HUES48 (cell line): ENCODE data around the gene TPSG1.
"Not testable (repeated sequence)": the region's sequence is repeated elsewhere in the genome, so short reads cannot be mapped to it uniquely, and the experiment has no call there.

Experiments
- H3K27ac ChIP-seq: one replicate; pipeline ENCODE4 v1.7.0; 2013; ENCODE audit warnings: low read depth, low read length, inconsistent platforms
- H3K27me3 ChIP-seq: 2 replicates; pipeline ENCODE4 v1.6.1; 2013; ENCODE audit warnings: mild to moderate bottlenecking, low read length; ENCODE audit not compliant: control insufficient read depth, insufficient read depth
- H3K36me3 ChIP-seq: 2 replicates; pipeline ENCODE4 v1.6.1; 2013; ENCODE audit warnings: low read length; ENCODE audit not compliant: control insufficient read depth, insufficient read depth
- H3K4me1 ChIP-seq: 2 replicates; pipeline ENCODE4 v1.6.1; 2013; ENCODE audit warnings: mild to moderate bottlenecking, low read length; ENCODE audit not compliant: control insufficient read depth, insufficient read depth
- H3K4me3 ChIP-seq: 2 replicates; pipeline ENCODE4 v1.5.1; 2013; ENCODE audit warnings: mild to moderate bottlenecking, low read depth, low read length
- H3K9ac ChIP-seq: 2 replicates; pipeline ENCODE4 v1.6.1; 2013; ENCODE audit warnings: mild to moderate bottlenecking, low read depth, low read length, moderate library complexity
- H3K9me3 ChIP-seq: 2 replicates; pipeline ENCODE4 v1.6.1; 2013; ENCODE audit warnings: low read length; ENCODE audit not compliant: control insufficient read depth, insufficient read depth

Gene TPSG1

DNA sequence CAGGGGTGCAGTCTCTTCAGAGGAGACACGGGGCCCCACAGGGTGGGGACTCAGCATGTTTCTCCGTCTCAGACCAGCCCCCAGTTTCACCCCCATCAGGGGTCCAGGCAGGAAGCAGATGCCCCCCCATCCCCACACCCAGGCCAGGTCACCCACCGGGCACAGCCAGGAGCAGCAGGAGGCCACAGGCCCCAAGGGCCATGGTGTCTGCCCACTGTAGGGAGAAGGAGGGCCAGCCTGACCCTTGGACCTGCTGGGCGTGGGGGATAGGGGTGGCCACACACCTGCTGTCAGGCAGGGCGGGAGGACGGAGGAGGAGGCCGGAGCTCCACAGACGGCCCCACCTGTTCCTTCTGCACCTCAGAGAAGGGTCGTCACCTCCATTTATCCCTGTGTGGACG, at the start of gene TPSG1:
Gene TPSG1, minus strand, starts transcription at position 218 of the 401 bp plus-strand sequence. Its CDS starts 16 bp downstream, at position 202.
- H3K36me3 ChIP-seq: peaks cover 7% of the 10 kb centered on the region
- no peak within 1 kb of the TSS for H3K4me3 ChIP-seq
- H3K27me3 ChIP-seq: no peaks in the 10 kb centered on the region
- H3K27ac ChIP-seq: no peak within 1 kb of the TSS
- H3K9me3 ChIP-seq: no peaks in the 10 kb centered on the region
- H3K4me1 ChIP-seq: no peaks in the 10 kb centered on the region
- H3K9ac ChIP-seq: no peak within 1 kb of the TSS

DNA sequence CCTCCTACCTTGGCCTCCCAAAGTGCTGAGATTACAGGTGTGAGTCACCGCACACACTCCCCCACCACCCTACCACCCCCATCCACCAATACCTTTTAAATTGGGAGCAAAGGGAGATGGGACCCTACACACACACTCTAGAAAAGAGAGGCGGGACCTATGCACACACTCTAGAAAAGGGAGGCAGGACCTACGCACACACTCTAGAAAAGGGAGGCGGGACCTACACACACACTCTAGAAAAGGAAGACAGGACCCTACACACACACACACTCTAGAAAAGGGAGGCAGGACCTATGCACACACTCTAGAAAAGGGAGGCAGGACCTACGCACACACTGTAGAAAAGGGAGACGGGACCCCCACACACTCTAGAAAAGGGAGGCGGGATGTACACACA, 49.7 kb upstream of the TPSG1 start:
- H3K9ac ChIP-seq: no peak overlapping the region
- H3K27ac ChIP-seq: no peak overlapping the region
- no peaks in the 10 kb centered on the region for H3K27me3 ChIP-seq
- no peak overlapping the region for H3K4me3 ChIP-seq
- H3K9me3 ChIP-seq: no peaks in the 10 kb centered on the region
- no peaks in the 10 kb centered on the region for H3K36me3 ChIP-seq
- H3K4me1 ChIP-seq: peaks cover 11% of the 10 kb centered on the region; the same call in 1 of the 2 replicates

DNA sequence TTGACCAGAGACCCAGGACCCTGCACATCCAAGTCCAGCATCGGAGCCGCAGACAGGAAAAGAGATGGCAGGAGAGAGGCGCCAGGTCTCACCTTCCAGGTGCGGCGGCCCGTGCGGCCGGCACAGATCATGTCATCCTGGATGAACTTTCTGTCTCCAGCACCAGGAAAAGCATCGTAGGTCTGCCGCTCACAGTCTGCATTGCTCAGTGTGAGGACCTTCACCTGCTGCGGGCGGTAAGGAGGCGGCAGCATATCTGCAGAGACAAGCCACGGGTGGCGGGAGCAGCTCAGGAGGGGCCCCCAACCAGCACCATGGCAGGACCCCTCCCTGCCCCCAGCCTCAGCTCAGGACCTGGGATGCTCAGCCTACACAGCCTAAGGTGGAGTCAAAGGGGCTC, 48.7 kb upstream of the TPSG1 start:
- H3K9ac ChIP-seq: no peak overlapping the region
- H3K9me3 ChIP-seq: no peaks in the 10 kb centered on the region
- peaks cover 9% of the 10 kb centered on the region; the same call in 1 of the 2 replicates for H3K4me1 ChIP-seq
- H3K27me3 ChIP-seq: no peaks in the 10 kb centered on the region
- H3K36me3 ChIP-seq: no peaks in the 10 kb centered on the region
- no peak overlapping the region for H3K27ac ChIP-seq
- H3K4me3 ChIP-seq: no peak overlapping the region

DNA sequence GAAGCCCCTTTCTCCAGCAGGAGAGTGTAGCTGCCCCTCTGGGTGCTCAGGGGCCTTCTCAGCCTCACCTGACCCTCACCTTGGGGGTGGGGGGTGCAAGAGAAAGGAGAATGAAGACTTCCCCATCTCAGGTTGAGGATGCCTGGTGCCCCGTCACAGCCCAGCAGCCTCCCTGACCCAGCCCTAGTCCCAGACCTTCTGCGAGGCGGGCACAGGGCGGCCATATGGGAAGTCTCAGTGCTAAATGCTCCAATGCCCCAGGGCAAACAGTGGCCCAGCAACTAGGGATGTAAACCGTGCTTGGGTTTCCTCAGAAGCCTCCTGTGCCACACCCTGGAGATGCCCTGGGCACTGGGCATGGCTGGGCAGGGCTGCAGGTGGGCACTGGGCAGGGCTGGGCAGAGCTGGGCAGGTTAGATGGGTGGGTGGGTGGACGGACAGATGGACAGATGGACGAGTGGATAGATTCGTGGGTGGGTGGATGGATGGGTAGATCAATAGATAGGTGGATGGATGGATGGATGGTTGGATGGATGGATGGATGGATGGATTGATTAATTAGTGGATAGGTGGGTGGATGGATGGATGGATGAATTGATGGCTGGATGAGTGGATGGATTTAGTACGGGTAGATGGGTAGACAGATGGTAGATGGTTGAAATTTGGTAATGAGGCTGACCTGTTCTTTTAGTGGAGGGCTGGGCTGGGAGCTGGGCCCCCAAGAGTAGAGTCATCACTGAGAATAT, 47.6 kb upstream of the TPSG1 start:
- no peak overlapping the region for H3K9ac ChIP-seq
- no peaks in the 10 kb centered on the region for H3K27me3 ChIP-seq
- H3K4me1 ChIP-seq: 0 out of 2 replicates have a peak, but pooled peaks cover under 1% of the 10 kb centered on the region
- no peak overlapping the region for H3K4me3 ChIP-seq
- H3K36me3 ChIP-seq: no peaks in the 10 kb centered on the region
- no peaks in the 10 kb centered on the region for H3K9me3 ChIP-seq
- H3K27ac ChIP-seq: no peak overlapping the region

DNA sequence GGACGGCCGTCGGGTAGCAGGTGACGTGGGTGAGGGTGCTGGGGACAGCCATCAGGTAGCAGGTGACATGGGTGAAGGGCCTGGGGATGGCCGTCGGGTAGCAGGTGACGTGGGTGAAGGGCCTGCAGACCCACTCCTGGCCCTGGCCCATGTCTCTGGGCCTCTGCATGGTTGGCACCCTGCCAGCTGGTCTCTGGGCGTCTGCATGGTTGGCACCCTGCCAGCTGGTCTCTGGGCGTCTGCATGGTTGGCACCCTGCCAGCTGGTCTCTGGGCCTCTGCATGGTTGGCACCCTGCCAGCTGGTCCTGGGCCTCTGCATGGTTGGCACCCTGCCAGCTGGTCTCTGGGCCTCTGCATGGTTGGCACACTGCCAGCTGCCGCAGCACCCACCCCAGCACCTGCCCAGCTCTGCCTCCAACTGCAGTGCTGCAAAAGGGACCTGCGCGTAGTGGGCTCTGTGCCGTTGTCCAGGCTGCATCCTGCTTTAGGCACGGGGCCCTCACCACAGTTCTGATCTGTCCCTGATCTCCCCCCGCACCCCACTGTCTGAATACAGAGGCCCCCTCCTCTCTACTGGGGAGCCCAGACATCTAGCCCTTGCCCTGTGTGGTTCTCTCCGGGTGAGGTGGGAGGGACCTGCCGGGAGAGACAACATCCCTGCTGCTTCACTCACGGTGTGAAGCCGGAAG, 46.8 kb upstream of the TPSG1 start:
- not testable (repeated sequence) for H3K4me3 ChIP-seq, H3K27ac ChIP-seq, H3K27me3 ChIP-seq, H3K9me3 ChIP-seq, H3K9ac ChIP-seq, H3K4me1 ChIP-seq, H3K36me3 ChIP-seq

DNA sequence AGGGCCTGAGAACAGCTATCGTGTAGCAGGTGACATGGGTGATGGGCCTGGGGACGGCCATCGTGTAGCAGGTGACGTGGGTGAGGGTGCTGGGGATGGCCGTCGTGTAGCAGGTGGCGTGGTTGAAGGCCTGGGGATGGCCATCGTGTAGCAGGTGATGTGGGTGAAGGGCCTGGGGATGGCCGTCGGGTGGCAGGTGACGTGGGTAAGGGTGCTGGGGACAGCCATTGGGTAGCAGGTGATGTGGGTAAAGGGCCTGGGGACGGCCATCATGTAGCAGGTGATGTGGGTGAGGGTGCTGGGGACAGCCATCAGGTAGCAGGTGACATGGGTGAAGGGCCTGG, 46.3 kb upstream of the TPSG1 start:
- Histone ChIP-seq H3K27ac (no peak overlapping the region), H3K27me3 (no peaks in the 10 kb centered on the region)

DNA sequence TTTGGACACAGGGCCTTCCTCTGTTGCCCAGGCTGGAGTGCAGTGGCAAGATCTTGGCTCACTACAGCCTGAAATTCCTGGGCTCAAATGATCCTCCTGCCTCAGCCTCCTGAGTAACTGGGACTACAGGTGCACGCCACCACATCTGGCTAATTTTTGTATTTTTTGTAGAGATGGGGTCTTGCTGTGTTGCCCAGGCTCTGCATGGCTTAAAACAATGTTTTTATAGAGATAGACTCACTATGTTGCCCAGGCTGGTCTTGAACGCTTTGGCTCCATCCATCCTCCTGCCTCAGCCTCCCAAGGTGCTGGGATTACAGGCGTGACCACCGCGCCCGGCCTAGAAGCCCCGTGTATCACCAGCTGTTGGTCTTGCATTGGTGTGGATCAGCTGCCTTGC, 44.4 kb upstream of the TPSG1 start:
- H3K27ac ChIP-seq, H3K9ac ChIP-seq, H3K27me3 ChIP-seq, H3K4me1 ChIP-seq, H3K36me3 ChIP-seq, H3K9me3 ChIP-seq, H3K4me3 ChIP-seq: not testable (repeated sequence)

More for the DNA sequence above, 46.3 kb upstream of the TPSG1 start:
- Histone ChIP-seq H3K4me1 (no peaks in the 10 kb centered on the region), H3K36me3 (no peaks in the 10 kb centered on the region), H3K9me3 (no peaks in the 10 kb centered on the region), H3K9ac (no peak overlapping the region), H3K4me3 (no peak overlapping the region)

DNA sequence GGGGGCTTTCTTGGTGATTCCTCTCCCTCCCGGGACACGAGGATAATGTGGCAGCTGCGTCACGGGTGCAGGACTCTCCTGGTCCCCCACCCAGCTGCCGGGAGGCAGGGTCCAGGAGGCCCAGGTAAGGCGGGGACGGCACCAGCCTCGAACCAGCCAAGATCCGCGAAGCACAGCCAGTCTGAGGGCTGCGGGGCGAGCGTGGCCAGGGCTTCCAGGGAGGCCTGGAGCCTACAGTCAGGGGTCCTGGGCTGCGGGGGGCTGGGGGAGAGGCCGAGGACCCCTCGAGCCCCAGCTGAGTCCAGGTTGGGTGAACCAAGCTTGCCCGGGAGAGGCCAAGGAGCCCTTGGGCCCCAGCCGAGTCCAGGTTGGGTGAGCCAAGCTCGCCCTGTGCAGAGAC, 40.8 kb upstream of the TPSG1 start:
- Histone ChIP-seq H3K27me3 (peaks cover 7% of the 10 kb centered on the region; the same call in 1 of the 2 replicates), H3K27ac (no peak overlapping the region)

DNA sequence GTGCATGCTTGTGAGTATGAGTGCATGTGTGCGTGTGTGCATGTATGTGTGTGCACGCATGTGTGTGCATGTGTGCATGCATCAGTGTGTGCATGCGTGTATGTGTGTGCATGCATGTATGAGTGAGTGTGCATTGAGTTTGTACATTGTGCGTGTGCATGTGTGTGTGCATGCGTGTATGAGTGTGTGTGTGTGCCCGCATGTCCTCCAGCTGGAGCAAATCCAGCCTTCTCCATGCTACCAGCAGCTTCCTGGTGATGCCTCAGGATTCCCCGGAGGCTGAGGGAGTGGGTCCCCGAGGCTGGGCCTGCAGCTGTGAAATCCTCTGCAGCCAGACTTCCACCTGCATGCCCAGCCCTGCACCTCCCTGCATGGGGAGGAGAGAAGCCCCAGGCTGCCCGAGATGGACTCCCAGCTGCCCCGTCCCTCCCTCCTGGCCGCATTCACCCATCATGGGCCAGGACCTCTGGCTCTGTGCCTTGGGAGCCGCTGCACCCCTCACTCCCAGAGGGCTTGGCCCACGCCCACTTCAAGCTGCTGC, 40.1 kb upstream of the TPSG1 start:
- Histone ChIP-seq H3K9ac (no peak overlapping the region), H3K4me1 (no peaks in the 10 kb centered on the region; the same call in 1 of the 2 replicates), H3K9me3 (no peaks in the 10 kb centered on the region), H3K36me3 (no peaks in the 10 kb centered on the region), H3K27me3 (peaks cover 11% of the 10 kb centered on the region; the same call in 1 of the 2 replicates), H3K4me3 (no peak overlapping the region), H3K27ac (no peak overlapping the region)

More for the DNA sequence above, 40.8 kb upstream of the TPSG1 start:
- H3K4me3 ChIP-seq: no peak overlapping the region
- no peaks in the 10 kb centered on the region for H3K4me1 ChIP-seq
- H3K9ac ChIP-seq: no peak overlapping the region
- no peaks in the 10 kb centered on the region for H3K9me3 ChIP-seq
- H3K36me3 ChIP-seq: no peaks in the 10 kb centered on the region

DNA sequence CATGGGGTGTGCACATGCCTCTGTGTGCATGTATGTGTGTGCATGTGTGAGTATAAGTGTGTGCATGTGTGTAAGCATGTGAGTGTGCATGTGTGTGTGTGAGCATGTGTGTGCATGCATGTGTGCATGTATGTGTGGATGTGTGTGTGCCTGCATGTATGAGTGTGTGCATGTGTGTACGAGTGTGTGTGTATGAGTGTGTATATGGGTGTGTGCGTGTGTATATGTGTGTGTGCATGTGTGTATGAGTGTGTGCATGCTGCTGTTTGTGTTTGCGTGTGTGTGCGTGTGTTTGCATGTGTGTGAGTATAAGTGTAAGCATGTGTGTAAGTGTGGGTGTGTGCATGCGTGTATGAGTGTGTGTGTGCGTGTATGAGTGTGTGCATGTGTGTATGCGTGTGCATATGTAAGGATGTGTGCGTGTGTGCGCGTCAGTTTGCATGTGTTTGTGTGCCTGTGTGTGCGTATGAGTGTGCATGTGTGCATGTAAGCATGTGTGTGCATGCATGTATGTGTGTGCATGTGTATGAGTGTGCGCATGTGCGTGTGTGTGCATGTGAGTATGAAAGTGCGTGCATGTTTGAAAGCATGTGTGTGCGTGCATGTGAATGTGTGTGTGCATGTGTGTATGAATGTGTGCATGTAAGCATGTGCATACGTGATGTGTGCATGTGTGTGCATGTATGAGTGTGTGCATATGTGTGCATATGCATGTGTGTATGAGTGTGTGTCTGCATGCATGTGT, 39.4 kb upstream of the TPSG1 start:
- no peaks in the 10 kb centered on the region; the same call in 1 of the 2 replicates for H3K4me1 ChIP-seq
- H3K9me3 ChIP-seq: no peaks in the 10 kb centered on the region
- peaks cover 17% of the 10 kb centered on the region; the same call in 1 of the 2 replicates for H3K27me3 ChIP-seq
- no peaks in the 10 kb centered on the region for H3K36me3 ChIP-seq
- H3K9ac ChIP-seq: no peak overlapping the region
- no peak overlapping the region for H3K27ac ChIP-seq
- no peak overlapping the region for H3K4me3 ChIP-seq
